Measurements from ENCODE around the gene SPCS3.

DNA sequence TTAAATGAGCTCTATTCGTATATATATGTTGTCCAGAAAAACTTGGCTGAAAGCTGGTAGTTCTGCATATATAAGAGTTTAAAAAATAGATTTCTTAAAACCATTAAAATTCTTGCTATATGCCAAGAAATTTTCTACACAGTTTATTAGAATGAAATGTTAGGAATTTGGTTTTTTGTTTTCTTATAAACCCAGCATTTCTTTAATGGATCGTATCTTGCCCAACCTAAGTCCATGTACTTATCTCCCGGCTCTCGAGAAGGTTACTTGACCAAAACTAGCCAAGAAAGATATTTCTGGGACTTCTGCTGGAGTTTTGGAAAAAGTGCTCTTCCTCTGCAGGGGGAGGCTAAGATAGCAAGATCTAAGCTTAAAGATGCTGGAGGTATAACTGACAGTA lies 46.0 kb upstream of the SPCS3 start:
- TF ChIP-seq, protein P1, sequence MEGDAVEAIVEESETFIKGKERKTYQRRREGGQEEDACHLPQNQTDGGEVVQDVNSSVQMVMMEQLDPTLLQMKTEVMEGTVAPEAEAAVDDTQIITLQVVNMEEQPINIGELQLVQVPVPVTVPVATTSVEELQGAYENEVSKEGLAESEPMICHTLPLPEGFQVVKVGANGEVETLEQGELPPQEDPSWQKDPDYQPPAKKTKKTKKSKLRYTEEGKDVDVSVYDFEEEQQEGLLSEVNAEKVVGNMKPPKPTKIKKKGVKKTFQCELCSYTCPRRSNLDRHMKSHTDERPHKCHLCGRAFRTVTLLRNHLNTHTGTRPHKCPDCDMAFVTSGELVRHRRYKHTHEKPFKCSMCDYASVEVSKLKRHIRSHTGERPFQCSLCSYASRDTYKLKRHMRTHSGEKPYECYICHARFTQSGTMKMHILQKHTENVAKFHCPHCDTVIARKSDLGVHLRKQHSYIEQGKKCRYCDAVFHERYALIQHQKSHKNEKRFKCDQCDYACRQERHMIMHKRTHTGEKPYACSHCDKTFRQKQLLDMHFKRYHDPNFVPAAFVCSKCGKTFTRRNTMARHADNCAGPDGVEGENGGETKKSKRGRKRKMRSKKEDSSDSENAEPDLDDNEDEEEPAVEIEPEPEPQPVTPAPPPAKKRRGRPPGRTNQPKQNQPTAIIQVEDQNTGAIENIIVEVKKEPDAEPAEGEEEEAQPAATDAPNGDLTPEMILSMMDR (IDR thresholded peaks at IDR 0.05; ENCODE audit: borderline replicate concordance, extremely low read depth, low read length, poor library complexity, severe bottlenecking): no peak
- TF ChIP-seq EZH2 (IDR thresholded peaks at IDR 0.05; ENCODE audit: borderline replicate concordance, low read depth, low read length, severe bottlenecking): no peak

Data from DND-41 (cell line).